ENCODE data around the gene SOX18.

Gene SOX18

GRCh38 chr20:64044484-64045247, 4.8 kb downstream of the SOX18 start:
- Mint-ChIP-seq H3K36me3 (ENCODE audit: low read depth) (no peaks in the 10 kb centered on the region), H3K27ac (no peak overlapping the region), H3K27me3 (peaks cover 12% of the 10 kb centered on the region), H3K4me1 (peaks cover 28% of the 10 kb centered on the region), H3K4me3 (no peak overlapping the region), H3K9me3 (no peaks in the 10 kb centered on the region)
- no peak for DNase-seq
- no peak for ATAC-seq

- Mint-ChIP-seq H3K27ac (no peak overlapping the region), H3K4me1 (peaks cover 31% of the 10 kb centered on the region), H3K36me3 (ENCODE audit: low read depth) (no peaks in the 10 kb centered on the region), H3K9me3 (no peaks in the 10 kb centered on the region), H3K27me3 (peaks cover 10% of the 10 kb centered on the region), H3K4me3 (peak overlapping the region; percentile 48)
- ATAC-seq (no peak), DNase-seq (no peak)
Observed at GRCh38 chr20:64043768-64044167, 5.7 kb downstream of the SOX18 start.

- Mint-ChIP-seq H3K4me3 (peak overlapping the region; percentile 79), H3K4me1 (peaks cover 39% of the 10 kb centered on the region), H3K9me3 (no peaks in the 10 kb centered on the region), H3K36me3 (ENCODE audit: low read depth) (no peaks in the 10 kb centered on the region), H3K27me3 (peaks cover 8% of the 10 kb centered on the region), H3K27ac (peak overlapping the region; percentile 71)
- ATAC-seq (no peak), DNase-seq (no peak)
Observed at GRCh38 chr20:64042054-64042781, 7.2 kb downstream of the SOX18 start.

GRCh38 chr20:64041781-64042053, 7.7 kb downstream of the SOX18 start:
- no peaks in the 10 kb centered on the region for H3K36me3 Mint-ChIP-seq (ENCODE audit: low read depth)
- no peaks in the 10 kb centered on the region for H3K9me3 Mint-ChIP-seq
- DNase-seq (no peak), ATAC-seq (no peak)
- H3K4me3 Mint-ChIP-seq: peak overlapping the region; percentile 79
- peaks cover 7% of the 10 kb centered on the region for H3K27me3 Mint-ChIP-seq
- no peak overlapping the region for H3K27ac Mint-ChIP-seq
- peaks cover 44% of the 10 kb centered on the region for H3K4me1 Mint-ChIP-seq

GRCh38 chr20:64041040-64041780, 8.2 kb downstream of the SOX18 start:
- DNase-seq (no peak), ATAC-seq (no peak)
- Mint-ChIP-seq H3K27me3 (peaks cover 3% of the 10 kb centered on the region), H3K4me1 (peaks cover 46% of the 10 kb centered on the region), H3K4me3 (peak overlapping the region; percentile 79), H3K9me3 (no peaks in the 10 kb centered on the region), H3K27ac (peak overlapping the region; percentile 49), H3K36me3 (ENCODE audit: low read depth) (no peaks in the 10 kb centered on the region)

- Mint-ChIP-seq H3K27ac (no peak overlapping the region), H3K4me3 (no peak overlapping the region), H3K9me3 (no peaks in the 10 kb centered on the region), H3K36me3 (ENCODE audit: low read depth) (no peaks in the 10 kb centered on the region), H3K4me1 (peaks cover 51% of the 10 kb centered on the region), H3K27me3 (peaks cover 2% of the 10 kb centered on the region)
- ATAC-seq (no peak), DNase-seq (no peak)
Observed at GRCh38 chr20:64040231-64041039, 9.0 kb downstream of the SOX18 start.

GRCh38 chr20:64039293-64040160, 9.9 kb downstream of the SOX18 start:
- Mint-ChIP-seq H3K27me3 (peaks cover 2% of the 10 kb centered on the region), H3K9me3 (no peaks in the 10 kb centered on the region), H3K27ac (no peak overlapping the region), H3K4me3 (peak overlapping the region; percentile 50), H3K4me1 (peaks cover 58% of the 10 kb centered on the region), H3K36me3 (ENCODE audit: low read depth) (no peaks in the 10 kb centered on the region)
- ATAC-seq (no peak), DNase-seq (no peak)

GRCh38 chr20:64038565-64039292, 10.7 kb downstream of the SOX18 start:
- ATAC-seq (peak; percentile 44), DNase-seq (peak; percentile 84)
- Mint-ChIP-seq H3K4me3 (no peak overlapping the region), H3K9me3 (no peaks in the 10 kb centered on the region), H3K27me3 (peaks cover 2% of the 10 kb centered on the region), H3K36me3 (ENCODE audit: low read depth) (peaks cover 5% of the 10 kb centered on the region), H3K27ac (no peak overlapping the region), H3K4me1 (peaks cover 65% of the 10 kb centered on the region)

GRCh38 chr20:64038224-64038564, 11.2 kb downstream of the SOX18 start:
- no peaks in the 10 kb centered on the region for H3K9me3 Mint-ChIP-seq
- DNase-seq (no peak), ATAC-seq (peak; percentile 2)
- H3K4me1 Mint-ChIP-seq: peaks cover 70% of the 10 kb centered on the region
- H3K27me3 Mint-ChIP-seq: peaks cover 2% of the 10 kb centered on the region
- H3K4me3 Mint-ChIP-seq: no peak overlapping the region
- no peak overlapping the region for H3K27ac Mint-ChIP-seq
- H3K36me3 Mint-ChIP-seq (ENCODE audit: low read depth): peaks cover 5% of the 10 kb centered on the region

- H3K4me1 Mint-ChIP-seq: peaks cover 71% of the 10 kb centered on the region
- peaks cover 2% of the 10 kb centered on the region for H3K27me3 Mint-ChIP-seq
- DNase-seq (no peak), ATAC-seq (no peak)
- H3K4me3 Mint-ChIP-seq: peak overlapping the region; percentile 26
- H3K9me3 Mint-ChIP-seq: no peaks in the 10 kb centered on the region
- no peak overlapping the region for H3K27ac Mint-ChIP-seq
- H3K36me3 Mint-ChIP-seq (ENCODE audit: low read depth): peaks cover 5% of the 10 kb centered on the region
Observed at GRCh38 chr20:64037498-64038213, 11.8 kb downstream of the SOX18 start.

GRCh38 chr20:64037199-64037497, 12.3 kb downstream of the SOX18 start:
- DNase-seq (no peak), ATAC-seq (no peak)
- peaks cover 2% of the 10 kb centered on the region for H3K27me3 Mint-ChIP-seq
- peak overlapping the region; percentile 14 for H3K4me3 Mint-ChIP-seq
- H3K4me1 Mint-ChIP-seq: peaks cover 74% of the 10 kb centered on the region
- H3K36me3 Mint-ChIP-seq (ENCODE audit: low read depth): peaks cover 7% of the 10 kb centered on the region
- no peak overlapping the region for H3K27ac Mint-ChIP-seq
- H3K9me3 Mint-ChIP-seq: no peaks in the 10 kb centered on the region

GRCh38 chr20:64036346-64037198, 12.9 kb downstream of the SOX18 start:
- peaks cover 2% of the 10 kb centered on the region for H3K27me3 Mint-ChIP-seq
- peak overlapping the region; percentile 24 for H3K4me3 Mint-ChIP-seq
- no peaks in the 10 kb centered on the region for H3K9me3 Mint-ChIP-seq
- ATAC-seq (peak; percentile 18), DNase-seq (peak; percentile 53)
- H3K36me3 Mint-ChIP-seq (ENCODE audit: low read depth): peaks cover 7% of the 10 kb centered on the region
- peak overlapping the region; percentile 93 for H3K27ac Mint-ChIP-seq
- H3K4me1 Mint-ChIP-seq: peaks cover 69% of the 10 kb centered on the region
